ENCODE measurements around the gene PNISR. TPM values are rescaled to one million over a fixed set of nuclear protein-coding genes. Genes with fewer than 3 reads are reported as not detected.

Gene PNISR
- total RNA-seq, 2 experiments from 2014 or later = 163 to 176 TPM

DNA sequence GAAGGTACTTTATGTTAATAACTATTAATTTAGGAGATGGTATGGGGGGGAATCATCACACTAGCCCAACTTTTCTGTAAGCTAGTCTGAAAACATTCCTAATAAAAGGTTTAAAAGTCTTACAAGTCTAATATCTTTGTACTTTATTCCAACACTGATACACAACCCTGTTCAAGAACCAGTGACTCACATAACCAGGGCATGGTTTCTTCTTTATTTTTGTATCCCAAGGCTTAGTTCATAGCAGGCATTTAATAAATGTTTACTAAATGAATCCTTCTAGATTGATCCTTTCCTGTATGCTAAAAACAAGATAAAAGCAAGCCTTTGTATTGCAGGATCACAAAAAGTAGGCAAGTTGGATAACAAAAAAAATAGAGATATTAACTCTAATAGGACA, 9.7 kb downstream of the PNISR start:
- Histone ChIP-seq H3K4me3 (ENCODE audit: low read depth, low read length, poor library complexity, severe bottlenecking) (no peak overlapping the region), H2AFZ (ENCODE audit: low read length) (no peak overlapping the region), H3K9me3 (ENCODE audit: low read length) (no peaks in the 10 kb centered on the region), H3K4me2 (ENCODE audit: low read length) (no peak overlapping the region), H3K36me3 (ENCODE audit: insufficient read depth, low read length) (peaks cover 62% of the 10 kb centered on the region), H3K27ac (ENCODE audit: low read depth, low read length, poor library complexity, severe bottlenecking) (no peak overlapping the region), H3K4me1 (ENCODE audit: insufficient read depth, low read length, poor library complexity, severe bottlenecking) (peaks cover 18% of the 10 kb centered on the region), H3K9me2 (ENCODE audit: insufficient read depth, low read length) (no peaks in the 10 kb centered on the region), H3K79me2 (ENCODE audit: insufficient read depth, low read depth, low read length) (peaks cover 100% of the 10 kb centered on the region), H4K20me1 (ENCODE audit: insufficient read depth, low read length) (peaks cover 39% of the 10 kb centered on the region)
- intact Hi-C loops (cut with micrococcal nuclease; ENCODE audit: unreplicated experiment) = no loop called here
- no peak for TF ChIP-seq EZH2phosphoT487 (IDR thresholded peaks at IDR 0.05; ENCODE audit: borderline replicate concordance, low read depth, low read length)
- TF ChIP-seq, protein P1, sequence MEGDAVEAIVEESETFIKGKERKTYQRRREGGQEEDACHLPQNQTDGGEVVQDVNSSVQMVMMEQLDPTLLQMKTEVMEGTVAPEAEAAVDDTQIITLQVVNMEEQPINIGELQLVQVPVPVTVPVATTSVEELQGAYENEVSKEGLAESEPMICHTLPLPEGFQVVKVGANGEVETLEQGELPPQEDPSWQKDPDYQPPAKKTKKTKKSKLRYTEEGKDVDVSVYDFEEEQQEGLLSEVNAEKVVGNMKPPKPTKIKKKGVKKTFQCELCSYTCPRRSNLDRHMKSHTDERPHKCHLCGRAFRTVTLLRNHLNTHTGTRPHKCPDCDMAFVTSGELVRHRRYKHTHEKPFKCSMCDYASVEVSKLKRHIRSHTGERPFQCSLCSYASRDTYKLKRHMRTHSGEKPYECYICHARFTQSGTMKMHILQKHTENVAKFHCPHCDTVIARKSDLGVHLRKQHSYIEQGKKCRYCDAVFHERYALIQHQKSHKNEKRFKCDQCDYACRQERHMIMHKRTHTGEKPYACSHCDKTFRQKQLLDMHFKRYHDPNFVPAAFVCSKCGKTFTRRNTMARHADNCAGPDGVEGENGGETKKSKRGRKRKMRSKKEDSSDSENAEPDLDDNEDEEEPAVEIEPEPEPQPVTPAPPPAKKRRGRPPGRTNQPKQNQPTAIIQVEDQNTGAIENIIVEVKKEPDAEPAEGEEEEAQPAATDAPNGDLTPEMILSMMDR (conservative IDR thresholded peaks at IDR 0.05; ENCODE audit: low read length) = no peak
- POLR2A ChIA-PET = interaction anchor here (2.2 to 2.4 kb wide), 3 partner anchors 10 to 153 kb away, joined by 6 to 15 read pairs (median 10); partner anchors contain the start of genes CCNC and PNISR
- CTCF ChIA-PET (ENCODE audit: unreplicated experiment) = no interaction called here
- BruUV-seq (replicated peaks) = no TSS peak
- no peak for DNase-seq (ENCODE audit: low spot score)

DNA sequence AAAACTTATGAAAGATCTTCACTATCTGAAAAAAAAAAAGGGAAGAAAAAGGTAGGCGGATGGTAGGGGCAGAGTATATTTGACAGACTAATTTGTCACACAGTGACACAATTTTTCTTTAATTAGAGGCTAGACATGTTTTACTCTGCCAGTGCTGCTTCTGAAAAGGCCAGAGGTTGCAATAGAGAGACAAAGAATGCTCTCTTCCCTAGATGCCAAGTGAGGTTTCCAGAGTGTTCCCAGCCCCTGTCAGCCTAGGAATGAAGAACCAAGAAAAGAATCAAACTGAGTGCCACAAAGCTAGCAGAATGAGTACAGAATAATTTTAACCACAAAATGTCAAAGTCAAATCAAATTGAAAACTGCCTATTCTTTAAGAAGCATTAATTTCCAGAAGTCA, 13.0 kb downstream of the PNISR start:
- ChIA-PET POLR2A (interaction anchor here (0.6 to 1.1 kb wide), 2 partner anchors 14 to 16 kb away, joined by 3 to 6 read pairs; partner anchors contain the start of gene PNISR), CTCF (ENCODE audit: unreplicated experiment) (no interaction called here)
- intact Hi-C loops (cut with micrococcal nuclease; ENCODE audit: unreplicated experiment) = no loop called here
- Histone ChIP-seq H3K9me3 (ENCODE audit: low read length) (no peaks in the 10 kb centered on the region), H3K4me3 (ENCODE audit: low read depth, low read length, poor library complexity, severe bottlenecking) (no peak overlapping the region), H3K4me1 (ENCODE audit: insufficient read depth, low read length, poor library complexity, severe bottlenecking) (peaks cover 4% of the 10 kb centered on the region), H2AFZ (ENCODE audit: low read length) (no peak overlapping the region), H3K27ac (ENCODE audit: low read depth, low read length, poor library complexity, severe bottlenecking) (no peak overlapping the region), H3K79me2 (ENCODE audit: insufficient read depth, low read depth, low read length) (peaks cover 76% of the 10 kb centered on the region), H3K4me2 (ENCODE audit: low read length) (no peak overlapping the region), H3K9me2 (ENCODE audit: insufficient read depth, low read length) (no peaks in the 10 kb centered on the region), H3K36me3 (ENCODE audit: insufficient read depth, low read length) (peaks cover 93% of the 10 kb centered on the region), H4K20me1 (ENCODE audit: insufficient read depth, low read length) (peaks cover 23% of the 10 kb centered on the region)
- DNase-seq (ENCODE audit: low spot score) = no peak
- no TSS peak for BruUV-seq (replicated peaks)
- TF ChIP-seq EZH2phosphoT487 (IDR thresholded peaks at IDR 0.05; ENCODE audit: borderline replicate concordance, low read depth, low read length) = no peak
- TF ChIP-seq, protein P1 (conservative IDR thresholded peaks at IDR 0.05; ENCODE audit: low read length) = no peak

DNA sequence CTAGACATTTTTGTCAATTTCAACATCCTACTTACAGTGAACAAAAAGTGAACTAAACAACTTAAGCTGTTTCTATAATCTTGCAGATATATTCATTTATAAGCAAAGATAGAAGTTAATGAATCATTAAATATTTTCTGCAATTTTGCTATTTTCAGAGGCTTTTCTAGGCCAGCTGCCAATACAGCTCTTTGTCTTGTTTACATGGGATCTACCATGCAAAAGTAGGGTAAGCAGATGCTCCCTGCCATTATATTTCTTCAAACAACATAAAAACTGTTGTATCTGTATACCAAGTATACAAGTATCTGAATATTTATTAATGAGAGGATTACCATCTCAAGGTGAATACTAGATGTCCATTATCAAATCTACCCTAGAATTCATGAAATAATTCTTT, 15.4 kb downstream of the PNISR start:
- TF ChIP-seq, protein P1 (conservative IDR thresholded peaks at IDR 0.05; ENCODE audit: low read length) = no peak
- no peak for TF ChIP-seq EZH2phosphoT487 (IDR thresholded peaks at IDR 0.05; ENCODE audit: borderline replicate concordance, low read depth, low read length)
- intact Hi-C loops (cut with micrococcal nuclease; ENCODE audit: unreplicated experiment) = no loop called here
- Histone ChIP-seq H3K4me3 (ENCODE audit: low read depth, low read length, poor library complexity, severe bottlenecking) (no peak overlapping the region), H3K79me2 (ENCODE audit: insufficient read depth, low read depth, low read length) (peaks cover 52% of the 10 kb centered on the region), H3K9me3 (ENCODE audit: low read length) (no peaks in the 10 kb centered on the region), H2AFZ (ENCODE audit: low read length) (no peak overlapping the region), H3K36me3 (ENCODE audit: insufficient read depth, low read length) (peaks cover 99% of the 10 kb centered on the region), H4K20me1 (ENCODE audit: insufficient read depth, low read length) (0 out of 2 replicates have a peak, but pooled peaks cover 3% of the 10 kb centered on the region), H3K4me2 (ENCODE audit: low read length) (no peak overlapping the region), H3K4me1 (ENCODE audit: insufficient read depth, low read length, poor library complexity, severe bottlenecking) (no peaks in the 10 kb centered on the region), H3K27ac (ENCODE audit: low read depth, low read length, poor library complexity, severe bottlenecking) (no peak overlapping the region), H3K9me2 (ENCODE audit: insufficient read depth, low read length) (no peaks in the 10 kb centered on the region)
- POLR2A ChIA-PET = interaction anchor here (0.8 to 1.2 kb wide), 3 partner anchors 9 to 36 kb away, joined by 3 to 5 read pairs (median 4); no protein-coding TSS in a partner anchor
- DNase-seq (ENCODE audit: low spot score) = no peak
- BruUV-seq (replicated peaks) = no TSS peak
- CTCF ChIA-PET (ENCODE audit: unreplicated experiment) = interaction anchor here (0.8 kb wide), 1 partner anchor 14 kb away, joined by 3 read pairs; no protein-coding TSS in a partner anchor

Data from OCI-LY7 (cell line).